ENCODE measurements around the gene ZFYVE28. TPM values are rescaled to one million over a fixed set of nuclear protein-coding genes. Genes with fewer than 3 reads are reported as not detected.

ZFYVE28 gene
- total RNA-seq, 1 experiment from 2014 or later, result 12.9 TPM

DNA sequence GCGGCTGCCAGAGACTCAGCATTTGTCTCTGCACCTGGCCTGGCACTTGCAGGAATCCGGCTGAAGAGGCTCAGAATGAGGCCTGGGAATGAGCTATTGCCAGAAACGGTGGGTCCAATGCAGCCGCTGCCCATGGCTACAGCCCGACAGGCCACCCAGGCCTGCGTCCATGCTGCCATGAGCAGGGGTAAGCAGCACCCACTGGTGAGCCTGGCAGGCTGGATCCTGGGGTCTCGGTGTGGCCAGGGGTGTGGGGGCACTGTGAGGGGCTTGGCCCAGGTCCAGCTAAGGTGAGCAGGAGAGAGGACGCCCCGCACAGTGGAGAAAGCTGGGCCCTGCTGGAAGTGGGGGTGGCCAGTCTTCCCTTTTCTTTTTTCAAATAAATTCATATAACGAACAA, 96.2 kb downstream of the ZFYVE28 start:
- no TSS peak for BruUV-seq (replicated peaks)
- H2AFZ ChIP-seq, result no peak overlapping the region
- CTCF ChIA-PET, result no interaction called here
- no peak for DNase-seq
- H3K9me2 ChIP-seq (ENCODE audit: insufficient read depth), result no peaks in the 10 kb centered on the region
- H3K36me3 ChIP-seq (ENCODE audit: low read depth), result no peaks in the 10 kb centered on the region
- no peak overlapping the region for H3K4me3 ChIP-seq
- no peaks in the 10 kb centered on the region for H3F3A ChIP-seq (ENCODE audit: insufficient read depth, low read depth)
- peaks cover under 1% of the 10 kb centered on the region; the same call in 1 of the 2 replicates for H3K9me3 ChIP-seq (ENCODE audit: insufficient read depth, low read depth)
- no peaks in the 10 kb centered on the region for H4K20me1 ChIP-seq (ENCODE audit: insufficient read depth)
- H3K27ac ChIP-seq, result no peak overlapping the region
- intact Hi-C loops (cut with micrococcal nuclease; ENCODE audit: unreplicated experiment), result no loop called here
- H3K27me3 ChIP-seq (ENCODE audit: insufficient read depth, low read depth), result no peaks in the 10 kb centered on the region
- H3K4me1 ChIP-seq (replicated peaks; ENCODE audit: insufficient read depth), result no peaks in the 10 kb centered on the region
- POLR2A ChIA-PET (ENCODE audit: unreplicated experiment), result no interaction called here
- TF ChIP-seq EZH2 (IDR thresholded peaks at IDR 0.05; ENCODE audit: low read depth), result no peak
- TF ChIP-seq, protein P1, sequence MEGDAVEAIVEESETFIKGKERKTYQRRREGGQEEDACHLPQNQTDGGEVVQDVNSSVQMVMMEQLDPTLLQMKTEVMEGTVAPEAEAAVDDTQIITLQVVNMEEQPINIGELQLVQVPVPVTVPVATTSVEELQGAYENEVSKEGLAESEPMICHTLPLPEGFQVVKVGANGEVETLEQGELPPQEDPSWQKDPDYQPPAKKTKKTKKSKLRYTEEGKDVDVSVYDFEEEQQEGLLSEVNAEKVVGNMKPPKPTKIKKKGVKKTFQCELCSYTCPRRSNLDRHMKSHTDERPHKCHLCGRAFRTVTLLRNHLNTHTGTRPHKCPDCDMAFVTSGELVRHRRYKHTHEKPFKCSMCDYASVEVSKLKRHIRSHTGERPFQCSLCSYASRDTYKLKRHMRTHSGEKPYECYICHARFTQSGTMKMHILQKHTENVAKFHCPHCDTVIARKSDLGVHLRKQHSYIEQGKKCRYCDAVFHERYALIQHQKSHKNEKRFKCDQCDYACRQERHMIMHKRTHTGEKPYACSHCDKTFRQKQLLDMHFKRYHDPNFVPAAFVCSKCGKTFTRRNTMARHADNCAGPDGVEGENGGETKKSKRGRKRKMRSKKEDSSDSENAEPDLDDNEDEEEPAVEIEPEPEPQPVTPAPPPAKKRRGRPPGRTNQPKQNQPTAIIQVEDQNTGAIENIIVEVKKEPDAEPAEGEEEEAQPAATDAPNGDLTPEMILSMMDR (conservative IDR thresholded peaks at IDR 0.05), result no peak
- H3K4me2 ChIP-seq, result no peak overlapping the region
- no peaks in the 10 kb centered on the region for H3K79me2 ChIP-seq (ENCODE audit: low read depth)

DNA sequence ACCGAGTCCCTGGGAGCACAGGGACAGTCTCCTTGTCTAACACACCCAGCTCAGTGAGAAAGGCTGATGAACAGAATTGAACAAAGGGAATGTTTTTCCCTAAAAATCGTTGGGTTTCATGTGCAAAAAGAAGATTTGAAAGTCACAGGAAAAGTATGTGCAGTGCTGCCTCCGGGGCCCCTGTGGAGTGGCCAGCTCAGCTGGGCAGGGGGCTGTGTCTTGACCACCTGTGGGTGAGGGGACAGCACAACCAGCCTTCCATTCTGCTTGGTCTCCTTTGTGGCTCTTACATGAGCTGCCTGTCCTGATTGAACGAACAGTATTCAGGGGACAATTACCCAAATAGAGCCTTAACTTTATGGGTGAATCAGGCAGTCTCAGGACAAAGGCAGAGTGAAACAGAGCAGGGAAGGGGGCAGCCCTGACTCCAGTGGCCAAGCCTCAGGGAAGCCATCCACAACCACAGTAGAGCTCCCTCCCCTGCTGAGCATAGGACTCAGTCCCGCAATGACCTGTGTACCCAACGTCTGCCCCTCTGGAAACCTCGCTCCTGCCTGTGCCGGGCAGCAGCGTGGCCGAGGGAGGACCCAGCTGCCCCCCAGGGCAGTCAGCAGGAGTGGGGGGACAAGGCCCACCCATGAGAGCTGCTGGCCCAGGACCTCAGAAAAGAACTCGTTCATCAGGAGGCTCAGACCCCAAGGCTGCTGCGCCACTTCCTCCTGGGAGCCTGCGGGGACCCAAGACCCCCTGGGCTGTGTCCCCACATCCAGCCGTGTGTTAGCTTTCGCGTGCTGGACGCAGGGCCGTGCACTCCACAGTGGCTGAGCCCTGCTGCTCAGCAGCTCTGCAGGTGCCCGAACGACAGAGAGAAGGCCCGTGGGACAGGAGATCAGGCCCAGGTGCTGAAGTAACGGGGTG, 96.9 kb downstream of the ZFYVE28 start:
- H3K36me3 ChIP-seq (ENCODE audit: low read depth), result no peaks in the 10 kb centered on the region
- intact Hi-C loops (cut with micrococcal nuclease; ENCODE audit: unreplicated experiment), result no loop called here
- no peaks in the 10 kb centered on the region for H3K27me3 ChIP-seq (ENCODE audit: insufficient read depth, low read depth)
- no peaks in the 10 kb centered on the region for H3K9me3 ChIP-seq (ENCODE audit: insufficient read depth, low read depth)
- no peak overlapping the region for H2AFZ ChIP-seq
- H3F3A ChIP-seq (ENCODE audit: insufficient read depth, low read depth), result no peaks in the 10 kb centered on the region
- peak in 1 of 2 experiments; percentile 15 for DNase-seq
- CTCF ChIA-PET, result no interaction called here
- no peaks in the 10 kb centered on the region for H3K79me2 ChIP-seq (ENCODE audit: low read depth)
- POLR2A ChIA-PET (ENCODE audit: unreplicated experiment), result interaction anchor here (0.6 kb wide), 1 partner anchor 164 kb away, joined by 5 read pairs; no protein-coding TSS in a partner anchor
- H3K4me2 ChIP-seq, result no peak overlapping the region
- no peak overlapping the region for H3K4me3 ChIP-seq
- TF ChIP-seq, protein P1 (conservative IDR thresholded peaks at IDR 0.05), result no peak
- no peak for TF ChIP-seq EZH2 (IDR thresholded peaks at IDR 0.05; ENCODE audit: low read depth)
- no TSS peak for BruUV-seq (replicated peaks)
- no peaks in the 10 kb centered on the region for H4K20me1 ChIP-seq (ENCODE audit: insufficient read depth)
- no peak overlapping the region for H3K27ac ChIP-seq
- no peaks in the 10 kb centered on the region for H3K4me1 ChIP-seq (replicated peaks; ENCODE audit: insufficient read depth)
- H3K9me2 ChIP-seq (ENCODE audit: insufficient read depth), result no peaks in the 10 kb centered on the region

DNA sequence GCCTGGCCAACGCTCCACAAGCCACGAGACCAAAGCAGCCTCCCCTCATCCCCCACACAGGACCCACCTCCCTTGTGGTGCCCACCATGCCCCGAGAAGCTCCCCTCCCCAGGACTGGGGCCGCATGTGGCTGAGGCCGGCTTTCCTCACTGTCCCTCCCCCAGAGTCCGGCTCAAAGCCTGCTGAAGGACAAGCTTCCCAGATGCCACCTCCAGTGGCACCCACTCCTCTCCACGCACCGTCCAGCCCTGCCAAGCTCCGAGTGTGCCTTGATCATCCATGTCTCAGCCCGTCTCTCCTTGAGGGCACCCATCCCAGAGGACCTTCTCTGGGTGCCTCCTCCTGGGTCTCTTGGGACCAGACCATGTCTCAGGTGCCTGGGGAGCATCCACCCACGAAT, 97.7 kb downstream of the ZFYVE28 start:
- no peak overlapping the region for H2AFZ ChIP-seq
- H4K20me1 ChIP-seq (ENCODE audit: insufficient read depth), result no peaks in the 10 kb centered on the region
- H3K9me2 ChIP-seq (ENCODE audit: insufficient read depth), result no peaks in the 10 kb centered on the region
- ChIA-PET CTCF (no interaction called here), POLR2A (ENCODE audit: unreplicated experiment) (no interaction called here)
- H3K27me3 ChIP-seq (ENCODE audit: insufficient read depth, low read depth), result no peaks in the 10 kb centered on the region
- no peaks in the 10 kb centered on the region for H3K79me2 ChIP-seq (ENCODE audit: low read depth)
- H3K9me3 ChIP-seq (ENCODE audit: insufficient read depth, low read depth), result no peaks in the 10 kb centered on the region
- peak in 1 of 2 experiments; percentile 15 for DNase-seq
- no peaks in the 10 kb centered on the region for H3F3A ChIP-seq (ENCODE audit: insufficient read depth, low read depth)
- no peaks in the 10 kb centered on the region for H3K4me1 ChIP-seq (replicated peaks; ENCODE audit: insufficient read depth)
- no peak overlapping the region for H3K27ac ChIP-seq
- no peak overlapping the region for H3K4me3 ChIP-seq
- BruUV-seq (replicated peaks), result no TSS peak
- no peaks in the 10 kb centered on the region for H3K36me3 ChIP-seq (ENCODE audit: low read depth)
- TF ChIP-seq, protein P1 (conservative IDR thresholded peaks at IDR 0.05), result no peak
- TF ChIP-seq EZH2 (IDR thresholded peaks at IDR 0.05; ENCODE audit: low read depth), result no peak
- no peak overlapping the region for H3K4me2 ChIP-seq
- intact Hi-C loops (cut with micrococcal nuclease; ENCODE audit: unreplicated experiment), result no loop called here
